HG03460 (cell line): Measurements from ENCODE around the gene SLC6A20.

Experiments
- ATAC-seq: cut with Tn5 transposase; IDR thresholded peaks from one replicate; pipeline ENCODE4 v1.9.1; 2021; ENCODE audit not compliant: unreplicated experiment

The SLC6A20 gene

DNA sequence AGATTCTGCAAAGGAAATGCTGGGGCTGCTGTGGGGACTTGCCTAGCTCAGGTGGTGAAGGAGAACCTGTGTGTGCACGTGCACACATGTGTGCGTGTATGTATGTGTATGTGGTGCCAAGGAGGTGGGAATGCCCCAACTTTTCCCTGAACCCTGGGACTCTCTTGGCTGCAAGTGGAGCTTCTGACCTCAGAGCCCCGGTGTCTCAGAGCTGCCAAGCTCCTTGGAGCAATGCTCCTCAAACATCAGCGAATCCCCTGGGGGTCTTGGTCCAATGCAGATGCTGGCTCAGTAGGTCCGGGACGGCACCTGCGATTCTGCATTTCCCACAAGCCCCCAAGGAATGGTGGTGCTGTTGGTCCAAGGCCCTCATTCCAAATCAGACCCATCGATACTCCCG, 5.8 kb upstream of the SLC6A20 start:
- ATAC-seq = no peak

GRCh38 chr3:45800611-45801010, 4.3 kb upstream of the SLC6A20 start:
- no peak for ATAC-seq

GRCh38 chr3:45799586-45799985, 3.2 kb upstream of the SLC6A20 start:
- ATAC-seq = no peak

GRCh38 chr3:45798034-45798433, 1.7 kb upstream of the SLC6A20 start:
- no peak for ATAC-seq

- no peak for ATAC-seq
These were observed 734 bp upstream of the SLC6A20 start for GRCh38 chr3:45796902-45797637.

DNA sequence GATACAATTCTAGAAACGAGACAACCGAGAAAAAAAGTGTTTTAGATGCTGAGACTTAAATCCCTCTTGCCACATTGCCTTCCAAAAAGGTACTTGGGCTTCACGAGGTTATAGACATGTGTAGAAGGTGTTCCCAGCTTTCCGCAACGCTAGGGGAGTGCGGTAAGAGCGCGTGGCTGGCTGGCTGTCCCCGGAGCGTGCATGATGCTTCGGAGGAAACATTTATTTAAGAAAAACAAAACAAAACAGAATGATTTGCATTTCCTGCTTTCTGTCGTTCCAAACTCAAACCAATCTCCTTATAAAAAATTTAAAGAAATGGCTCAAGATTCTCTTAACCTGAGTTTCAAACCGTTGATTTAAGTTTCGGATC, 841 bp downstream of the SLC6A20 start:
- no peak for ATAC-seq

- ATAC-seq = no peak
These were observed 1.7 kb downstream of the SLC6A20 start for GRCh38 chr3:45794660-45795059.

GRCh38 chr3:45794177-45794560, 2.2 kb downstream of the SLC6A20 start:
- ATAC-seq = no peak

DNA sequence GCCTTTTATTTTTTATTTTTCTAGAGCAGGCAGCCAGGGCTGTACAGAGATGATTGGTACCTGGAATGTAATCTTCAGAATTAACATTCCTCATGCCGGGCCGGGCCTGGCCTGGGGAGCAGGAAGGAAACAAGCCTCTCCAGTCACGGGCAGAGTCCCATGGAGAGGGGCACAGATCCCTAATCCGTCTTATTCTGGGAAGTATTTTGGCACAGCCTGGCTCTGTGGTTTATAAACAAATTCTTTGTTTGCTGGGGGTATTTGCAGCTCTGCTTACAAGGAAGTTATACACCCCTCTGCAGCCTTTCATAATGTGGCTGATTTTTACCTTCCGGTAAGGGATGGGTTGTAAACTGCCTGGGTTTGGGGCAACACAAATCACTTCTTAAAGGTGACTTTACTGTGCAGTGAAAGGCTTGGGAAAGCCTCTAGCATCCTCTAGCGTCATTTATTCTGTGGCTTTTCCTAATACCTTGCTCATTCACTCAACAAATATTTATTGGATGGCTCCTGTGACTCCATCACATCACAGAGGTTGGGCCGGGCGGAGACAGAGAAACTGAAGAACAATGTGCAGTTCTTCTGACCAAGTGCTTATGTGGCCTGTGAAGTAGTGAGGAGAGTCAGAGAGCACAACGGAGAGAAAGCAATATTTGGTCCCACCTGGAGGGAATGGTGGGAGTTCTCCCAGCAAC, 2.7 kb downstream of the SLC6A20 start:
- ATAC-seq = no peak

GRCh38 chr3:45792516-45793172, 3.7 kb downstream of the SLC6A20 start:
- ATAC-seq = no peak

- no peak for ATAC-seq
These were observed 4.3 kb downstream of the SLC6A20 start for GRCh38 chr3:45792036-45792435.

GRCh38 chr3:45790596-45790995, 5.7 kb downstream of the SLC6A20 start:
- ATAC-seq = no peak

- ATAC-seq = no peak
These were observed 7.0 kb downstream of the SLC6A20 start for GRCh38 chr3:45789235-45789812.

DNA sequence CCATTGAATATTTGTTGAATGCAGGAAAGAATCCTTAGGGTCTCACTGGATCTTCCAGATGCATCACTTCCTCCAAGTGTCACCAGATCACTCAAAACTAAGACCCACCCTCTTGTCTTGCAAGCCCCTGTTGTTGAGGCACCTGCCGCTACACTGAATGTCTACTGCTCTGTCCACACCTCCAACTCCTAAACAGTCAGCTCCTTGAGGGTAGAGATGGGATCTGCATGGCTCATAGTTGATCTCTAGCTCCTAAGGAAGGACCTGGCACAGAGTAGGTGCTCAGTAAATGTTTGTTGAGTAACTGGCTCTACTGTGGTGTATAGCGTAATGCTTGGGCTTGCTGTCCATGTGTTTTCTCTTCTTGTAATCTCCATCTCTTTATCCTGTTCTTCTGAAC, 8.8 kb downstream of the SLC6A20 start:
- no peak for ATAC-seq

DNA sequence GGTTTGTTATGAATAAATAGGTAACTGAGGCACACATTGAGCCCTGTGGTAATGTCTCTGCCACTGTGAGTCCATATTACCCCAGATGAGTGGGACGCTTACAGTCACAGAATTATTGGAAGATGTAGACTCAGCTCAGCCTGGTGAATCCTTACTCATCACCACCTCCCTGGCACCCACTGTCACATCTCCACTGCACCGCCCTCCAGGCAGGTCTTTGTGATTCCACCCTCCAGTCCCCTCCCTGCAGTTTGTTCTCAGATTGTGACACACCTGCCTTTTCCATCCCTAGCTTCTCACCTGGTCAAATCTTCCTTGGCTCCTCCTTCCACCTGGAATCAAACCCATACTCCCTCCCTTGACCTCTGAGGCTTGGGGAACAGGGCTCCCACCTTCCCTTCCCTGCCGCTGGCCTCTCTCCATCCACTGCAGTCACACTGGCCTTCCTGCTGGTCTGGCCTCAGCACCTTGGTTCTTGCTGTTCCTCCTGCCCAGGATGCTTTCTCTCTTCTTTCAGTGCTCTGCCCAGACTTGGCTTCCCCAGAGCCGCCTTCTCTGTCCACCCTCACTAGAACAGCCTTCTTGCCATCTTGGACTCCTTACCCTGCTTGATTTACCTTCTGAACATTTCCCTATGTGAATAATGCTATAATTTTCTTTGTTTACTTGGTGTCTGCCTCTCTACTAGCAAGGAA, 9.4 kb downstream of the SLC6A20 start:
- ATAC-seq = no peak

DNA sequence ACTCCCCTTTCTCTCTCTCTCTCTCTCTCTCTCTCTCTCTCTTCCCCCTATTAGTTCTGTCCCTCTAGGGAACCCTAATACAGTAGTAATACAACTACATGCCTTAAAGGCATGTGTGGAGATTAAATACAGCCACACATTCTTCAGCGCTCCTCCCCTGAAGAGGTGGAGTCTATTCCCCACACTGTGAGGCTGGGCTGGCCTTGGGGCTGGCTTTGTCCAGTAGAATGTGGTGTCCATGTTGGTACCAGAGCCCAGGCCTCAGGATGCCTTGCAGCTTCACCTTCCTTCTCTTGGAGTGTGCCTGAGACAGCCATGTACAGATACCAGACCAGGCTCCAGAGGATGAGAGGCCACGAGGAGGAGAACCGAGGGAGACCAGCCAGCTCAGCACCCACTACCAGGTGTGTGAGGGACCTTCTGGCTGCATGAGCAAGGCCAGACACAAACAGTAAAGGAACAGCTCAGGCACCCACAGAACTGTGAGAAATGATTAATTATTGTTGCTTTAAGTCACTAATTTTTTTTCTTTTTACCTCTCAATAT, 10.7 kb downstream of the SLC6A20 start:
- ATAC-seq = no peak

- no peak for ATAC-seq
These were observed 12.7 kb downstream of the SLC6A20 start for GRCh38 chr3:45783667-45784066.

- no peak for ATAC-seq
These were observed 14.0 kb downstream of the SLC6A20 start for GRCh38 chr3:45782381-45782780.

DNA sequence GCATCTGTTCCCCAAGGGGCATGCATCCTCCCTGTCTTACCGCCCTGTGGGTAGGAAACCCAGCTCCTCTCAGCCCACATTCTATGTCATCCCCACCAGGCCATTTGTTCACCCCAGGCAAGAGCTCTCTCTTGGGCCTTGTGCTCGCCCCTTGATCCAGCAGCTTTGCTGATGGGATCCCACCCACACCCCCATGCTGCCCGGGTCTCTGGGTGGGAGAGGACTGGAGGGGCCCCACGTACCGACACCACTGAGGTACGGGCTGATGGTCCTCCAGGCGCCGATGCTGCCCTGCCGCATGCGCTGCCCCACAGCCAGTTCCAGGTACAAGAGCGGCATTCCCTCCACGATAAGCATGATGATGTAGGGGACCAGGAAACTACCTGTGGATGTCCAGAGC, 14.5 kb downstream of the SLC6A20 start:
- ATAC-seq = no peak

DNA sequence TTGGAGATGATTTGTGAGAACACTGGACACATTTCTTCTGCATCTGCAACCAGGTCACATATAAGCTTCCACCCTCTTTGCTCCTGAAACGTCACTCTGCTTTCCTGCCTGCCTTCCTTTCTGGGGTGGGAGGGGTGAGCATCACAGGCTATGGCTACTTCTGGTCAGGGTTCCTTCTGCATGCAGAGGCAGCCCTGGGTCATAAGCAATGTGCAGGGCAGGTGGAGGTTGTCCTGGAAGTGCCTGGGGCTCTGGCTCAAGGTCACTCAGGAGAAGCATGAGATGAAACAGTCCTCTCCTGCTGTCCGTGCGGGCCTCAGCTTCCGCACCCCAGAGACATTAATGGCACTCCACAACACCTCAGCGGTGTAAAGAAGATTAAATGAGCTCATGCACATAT, 15.1 kb downstream of the SLC6A20 start:
- no peak for ATAC-seq
